Uterus (tissue), 4 donors: Measurements from ENCODE around the gene TBC1D10A. TPM values are rescaled to one million over a fixed set of nuclear protein-coding genes. Genes with fewer than 3 reads are reported as not detected.

Experiments
- DNase-seq, 2 donors: peaks; one replicate each; pipeline ENCODE4 v3.0.0-alpha.2; 2019 to 2020
- H3K27ac ChIP-seq, 2 donors: fragments of 200-600 bp; sonication (generic); 1 replicate in 1 of 2; 2 replicates in 1 of 2; pipeline ENCODE4 v1.5.1; 2016 to 2018
- H3K27me3 ChIP-seq, 2 donors: fragments of 200-600 bp; sonication (generic); one replicate each; pipeline ENCODE4 v1.5.1; 2018 to 2019; ENCODE audit warnings: control low read depth in 1 of 2
- H3K36me3 ChIP-seq, 2 donors: fragments of 200-600 bp; sonication (generic); one replicate each; pipeline ENCODE4 v1.5.1; 2019; ENCODE audit warnings: control low read depth in 1 of 2
- H3K4me1 ChIP-seq, 2 donors: fragments of 200-600 bp; sonication (generic); one replicate each; pipeline ENCODE4 v1.5.1; 2018 to 2019; ENCODE audit warnings: control low read depth in 1 of 2
- H3K4me3 ChIP-seq, 2 donors: fragments of 200-600 bp; sonication (generic); 1 replicate in 1 of 2; 2 replicates in 1 of 2; pipeline ENCODE4 v1.5.1; 2018 to 2019; ENCODE audit warnings: mild to moderate bottlenecking in 1 of 2
- H3K9me3 ChIP-seq, 2 donors: fragments of 200-600 bp; sonication (generic); one replicate each; pipeline ENCODE4 v1.5.1; 2019; ENCODE audit warnings: control low read depth in 1 of 2
- CTCF ChIP-seq, 4 experiments: fragments of 200-600 bp in 2 of 4; fragments of 450-650 bp in 2 of 4; sonication (generic) in 2 of 4; IDR thresholded peaks; one replicate each; pipeline ENCODE4 v1.5.1; 2016 to 2019; ENCODE audit warnings: antibody characterized with exemption in 4 of 4, mild to moderate bottlenecking in 2 of 4, moderate library complexity in 1 of 4
- POLR2A ChIP-seq, 2 donors: fragments of 450-650 bp; IDR thresholded peaks; one replicate each; pipeline ENCODE4 v1.6.1; 2016; ENCODE audit warnings: antibody characterized with exemption in 2 of 2, mild to moderate bottlenecking in 1 of 2, moderate library complexity in 1 of 2
- intact Hi-C: fragments of 100-400 bp; cut with DNase I; formaldehyde crosslinking; loops from one replicate; pipeline ENCODE4 v1.15.1; 2023; ENCODE audit warnings: low total_unique reads
- total RNA-seq, 4 donors: library from RNA; depleted of rRNA in 3 of 4; stranded (reverse); fragments of >200 nt in 3 of 4; gene quantifications; one replicate each; pipeline versions ENCODE4 v1.1.0 to v1.2.4, GENCODE V29; 2014 to 2023
- donor health status: DM: yes; HTN: yes; CAD: no.

Gene TBC1D10A
- total RNA-seq, 4 donors from 2014 or later, result 2.8 to 33.6 (median 10.0) TPM

- H3K9me3 ChIP-seq, result no peaks in the 10 kb centered on the region
- no peak overlapping the region for H3K4me3 ChIP-seq
- H3K36me3 ChIP-seq, result no peaks in the 10 kb centered on the region
- H3K4me1 ChIP-seq, result peaks cover 10 to 13% of the 10 kb centered on the region in 2 donors
- no peaks in the 10 kb centered on the region for H3K27me3 ChIP-seq
- intact Hi-C loops, result no loop called here
- no peak overlapping the region for H3K27ac ChIP-seq
- no peak for TF ChIP-seq CTCF (IDR thresholded peaks at IDR 0.05)
- TF ChIP-seq POLR2A (IDR thresholded peaks at IDR 0.05), result no peak
- no peak for DNase-seq
Observed at GRCh38 chr22:30294830-30295229, 31.9 kb downstream of the TBC1D10A start.

- Histone ChIP-seq H3K36me3 (no peaks in the 10 kb centered on the region), H3K4me1 (peaks cover 10 to 13% of the 10 kb centered on the region in 2 donors), H3K9me3 (no peaks in the 10 kb centered on the region), H3K27me3 (no peaks in the 10 kb centered on the region), H3K4me3 (no peak overlapping the region), H3K27ac (no peak overlapping the region)
- intact Hi-C loops, result no loop called here
- no peak for DNase-seq
- TF ChIP-seq CTCF (IDR thresholded peaks at IDR 0.05), result no peak
Observed at GRCh38 chr22:30294066-30294465, 32.7 kb downstream of the TBC1D10A start.

GRCh38 chr22:30293026-30293425 is 33.7 kb downstream of the TBC1D10A start:
- no peaks in the 10 kb centered on the region for H3K9me3 ChIP-seq
- H3K4me3 ChIP-seq, result no peak overlapping the region
- no peak for DNase-seq
- peaks cover 13 to 15% of the 10 kb centered on the region in 2 donors for H3K4me1 ChIP-seq
- H3K27me3 ChIP-seq, result no peaks in the 10 kb centered on the region
- intact Hi-C loops, result no loop called here
- no peak for TF ChIP-seq CTCF (IDR thresholded peaks at IDR 0.05)
- no peak for TF ChIP-seq POLR2A (IDR thresholded peaks at IDR 0.05)
- no peak overlapping the region for H3K27ac ChIP-seq
- no peaks in the 10 kb centered on the region for H3K36me3 ChIP-seq

GRCh38 chr22:30292069-30292970 is 34.4 kb downstream of the TBC1D10A start:
- intact Hi-C loops, result no loop called here
- TF ChIP-seq CTCF (IDR thresholded peaks at IDR 0.05) (no peak), POLR2A (IDR thresholded peaks at IDR 0.05) (no peak)

More at GRCh38 chr22:30292069-30292970, 34.4 kb downstream of the TBC1D10A start:
- H3K4me3 ChIP-seq, result no peak overlapping the region
- H3K4me1 ChIP-seq, result peaks cover 13 to 20% of the 10 kb centered on the region in 2 donors
- H3K36me3 ChIP-seq, result no peaks in the 10 kb centered on the region
- peak overlapping the region; percentile 79 to 91 for H3K27ac ChIP-seq
- H3K9me3 ChIP-seq, result no peaks in the 10 kb centered on the region
- H3K27me3 ChIP-seq, result no peaks in the 10 kb centered on the region
- DNase-seq, result no peak
